ENCODE measurements around the gene ADAM15.
A peak's percentile ranks its signal among the peaks of the same experiment; 100 is the strongest.

Gene ADAM15

DNA sequence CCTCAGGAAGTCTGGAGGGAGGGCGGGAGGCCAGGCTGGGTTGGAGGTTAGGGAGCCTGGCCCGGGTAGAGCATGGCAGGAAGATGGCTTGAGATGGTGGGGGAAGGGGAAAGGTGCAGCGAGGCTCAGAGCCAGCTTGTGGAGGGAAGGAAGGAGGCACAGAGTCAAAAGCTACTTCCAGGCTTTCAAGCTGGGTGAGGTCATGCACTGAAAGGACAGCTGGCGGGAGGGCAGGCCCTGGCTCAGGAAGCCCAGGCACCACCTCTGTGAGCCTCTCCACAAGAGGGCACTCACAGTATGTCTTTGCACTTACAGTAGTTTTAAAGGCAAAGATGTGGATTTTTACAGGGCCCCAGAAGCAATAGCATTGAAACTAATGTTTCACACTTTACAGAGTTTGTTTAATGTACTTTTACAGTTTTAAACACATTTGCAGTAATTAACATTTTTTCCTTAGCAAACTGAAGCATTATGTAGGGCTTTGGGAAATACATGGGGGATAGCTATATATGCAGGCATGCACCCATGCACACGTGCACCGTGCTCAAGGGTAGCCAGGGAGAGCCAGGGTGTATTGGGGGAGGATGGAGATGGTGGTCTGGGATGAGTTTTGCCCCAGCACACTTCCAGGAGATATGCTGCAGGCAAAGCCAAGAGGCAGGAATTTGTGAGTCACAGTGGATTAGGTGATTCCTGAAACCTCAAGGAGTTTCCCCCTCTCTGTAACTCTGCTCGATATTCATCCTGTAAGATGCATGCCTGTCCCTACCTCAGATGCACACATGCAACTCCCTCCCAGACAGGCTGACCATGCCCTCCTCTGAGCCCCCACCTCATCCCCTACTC, 6.1 kb upstream of the ADAM15 start:
- H3K4me3 ChIP-seq (ENCODE audit: low read depth, low read length), result no peak overlapping the region
- TF ChIP-seq, protein P1, sequence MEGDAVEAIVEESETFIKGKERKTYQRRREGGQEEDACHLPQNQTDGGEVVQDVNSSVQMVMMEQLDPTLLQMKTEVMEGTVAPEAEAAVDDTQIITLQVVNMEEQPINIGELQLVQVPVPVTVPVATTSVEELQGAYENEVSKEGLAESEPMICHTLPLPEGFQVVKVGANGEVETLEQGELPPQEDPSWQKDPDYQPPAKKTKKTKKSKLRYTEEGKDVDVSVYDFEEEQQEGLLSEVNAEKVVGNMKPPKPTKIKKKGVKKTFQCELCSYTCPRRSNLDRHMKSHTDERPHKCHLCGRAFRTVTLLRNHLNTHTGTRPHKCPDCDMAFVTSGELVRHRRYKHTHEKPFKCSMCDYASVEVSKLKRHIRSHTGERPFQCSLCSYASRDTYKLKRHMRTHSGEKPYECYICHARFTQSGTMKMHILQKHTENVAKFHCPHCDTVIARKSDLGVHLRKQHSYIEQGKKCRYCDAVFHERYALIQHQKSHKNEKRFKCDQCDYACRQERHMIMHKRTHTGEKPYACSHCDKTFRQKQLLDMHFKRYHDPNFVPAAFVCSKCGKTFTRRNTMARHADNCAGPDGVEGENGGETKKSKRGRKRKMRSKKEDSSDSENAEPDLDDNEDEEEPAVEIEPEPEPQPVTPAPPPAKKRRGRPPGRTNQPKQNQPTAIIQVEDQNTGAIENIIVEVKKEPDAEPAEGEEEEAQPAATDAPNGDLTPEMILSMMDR (IDR thresholded peaks at IDR 0.05; ENCODE audit: borderline replicate concordance, insufficient read depth, low read depth, low read length), result peak; percentile 70; the same call in 1 of the 2 replicates

DNA sequence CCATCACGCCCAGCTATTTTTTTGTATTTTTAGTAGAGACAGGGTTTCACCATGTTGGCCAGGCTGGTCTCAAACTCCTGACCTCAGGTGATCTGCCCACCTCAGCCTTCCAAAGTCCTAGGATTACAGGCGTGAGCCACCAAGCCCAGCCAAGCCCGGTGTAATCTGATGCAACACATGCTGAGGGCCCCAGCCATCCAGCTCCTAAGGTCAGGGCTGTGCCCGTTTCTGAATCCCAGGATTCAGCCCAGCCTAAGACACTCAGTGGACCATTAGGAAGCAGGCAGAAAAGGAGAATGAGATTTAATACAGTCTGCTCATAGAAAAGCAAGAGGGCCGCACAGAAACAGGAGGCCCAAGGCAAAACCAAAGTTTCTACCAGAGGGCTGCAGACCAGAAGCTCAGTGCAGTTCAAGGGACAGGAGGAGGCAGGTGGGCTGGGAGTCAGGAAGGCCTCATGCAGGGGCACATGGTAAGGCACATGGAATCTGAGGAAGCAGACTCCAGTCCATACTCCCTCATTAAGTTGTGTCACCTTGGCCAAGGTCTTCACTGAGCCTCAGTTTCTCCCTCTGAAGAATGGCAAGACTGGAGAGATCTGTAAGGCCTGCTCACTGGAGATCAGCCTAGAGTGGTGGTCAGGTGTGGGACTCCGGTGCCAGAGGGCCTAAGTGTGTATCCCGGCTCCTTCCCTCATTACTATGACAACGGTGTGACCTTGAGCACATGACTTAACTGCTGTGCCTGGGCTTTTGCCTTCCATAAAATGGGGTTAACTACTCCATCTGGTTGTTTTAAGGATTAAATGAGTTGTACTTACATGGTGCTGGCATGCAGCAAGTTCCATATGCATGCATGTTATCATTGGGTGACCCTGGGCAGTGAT, 2.4 kb upstream of the ADAM15 start:
- no peak overlapping the region for H3K4me3 ChIP-seq (ENCODE audit: low read depth, low read length)
- TF ChIP-seq, protein P1 (IDR thresholded peaks at IDR 0.05; ENCODE audit: borderline replicate concordance, insufficient read depth, low read depth, low read length), result no peak

GRCh38 chr1:155049651-155050559, 1.2 kb upstream of the ADAM15 start:
- TF ChIP-seq, protein P1 (IDR thresholded peaks at IDR 0.05; ENCODE audit: borderline replicate concordance, insufficient read depth, low read depth, low read length), result no peak
- H3K4me3 ChIP-seq (ENCODE audit: low read depth, low read length), result peak overlapping the region; percentile 79

GRCh38 chr1:155051342-155051776, 243 bp downstream of the ADAM15 start:
- peak overlapping the region; percentile 79 for H3K4me3 ChIP-seq (ENCODE audit: low read depth, low read length)
- TF ChIP-seq, protein P1 (IDR thresholded peaks at IDR 0.05; ENCODE audit: borderline replicate concordance, insufficient read depth, low read depth, low read length), result no peak

DNA sequence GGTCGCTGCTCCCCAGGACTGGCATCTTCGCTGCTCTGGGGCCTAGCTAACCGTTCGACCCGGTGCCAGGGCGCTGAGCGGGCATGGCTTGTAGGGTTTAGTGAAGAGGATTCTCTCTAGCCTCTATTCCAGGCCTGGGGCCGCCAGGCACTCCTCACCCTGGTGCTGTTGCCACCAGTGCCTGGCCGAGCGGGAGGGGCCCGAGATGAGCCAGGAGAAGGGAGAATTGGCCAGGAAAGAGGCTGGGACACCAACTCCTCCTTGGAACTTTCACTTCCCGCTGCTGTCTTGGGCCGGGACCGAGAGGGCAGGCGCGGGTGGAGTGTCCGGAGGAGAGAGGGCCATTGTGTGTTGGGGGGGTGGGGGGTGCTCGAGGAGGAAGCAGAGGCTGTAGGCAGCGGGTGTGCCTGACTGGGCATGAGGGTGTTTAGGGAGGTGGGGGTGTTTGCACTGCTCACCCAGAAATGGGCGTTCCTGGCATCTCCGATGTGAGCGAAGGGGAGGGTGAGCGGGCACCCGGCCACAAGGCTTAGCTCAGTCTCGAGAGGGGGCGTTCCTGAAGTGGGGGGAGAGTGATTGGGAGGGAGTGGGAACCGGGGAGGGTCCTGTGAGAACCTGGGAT, 772 bp downstream of the ADAM15 start:
- H3K4me3 ChIP-seq (ENCODE audit: low read depth, low read length), result peak overlapping the region; percentile 79

More for the DNA sequence above, 772 bp downstream of the ADAM15 start:
- TF ChIP-seq, protein P1 (IDR thresholded peaks at IDR 0.05; ENCODE audit: borderline replicate concordance, insufficient read depth, low read depth, low read length), result no peak
